HL-60 (cell line): ENCODE data around the gene MDP1.

Experiments used
- DNase-seq, 2 experiments: peaks; one replicate each; pipeline ENCODE4 v3.0.0-alpha.2; 2010 to 2020; ENCODE audit warnings: low read depth in 1 of 2, low spot score in 1 of 2
- H3K27ac ChIP-seq: fragments of 250-450 bp; sonication (Bioruptor Pico); replicated peaks from 2 replicates; pipeline ENCODE4 v1.5.1; 2020; ENCODE audit warnings: mild to moderate bottlenecking, moderate library complexity
- H3K27me3 ChIP-seq: fragments of 250-450 bp; sonication (Bioruptor Pico); 2 replicates; pipeline ENCODE4 v1.5.1; 2021; ENCODE audit warnings: mild to moderate bottlenecking, moderate library complexity; ENCODE audit not compliant: insufficient read depth, poor library complexity, severe bottlenecking
- H3K4me3 ChIP-seq: replicated peaks from 2 replicates; pipeline ENCODE4 v1.5.1; 2011; ENCODE audit warnings: mild to moderate bottlenecking, control low read depth, low read length; ENCODE audit not compliant: insufficient read depth
- GABPA ChIP-seq: IDR thresholded peaks from 2 replicates; pipeline ENCODE4 v1.6.1; 2012; ENCODE audit warnings: low read depth
- POLR2AphosphoS5 ChIP-seq: IDR thresholded peaks from 2 replicates; pipeline ENCODE4 v1.6.1; 2012; ENCODE audit warnings: low read depth
- REST ChIP-seq: IDR thresholded peaks from 2 replicates; pipeline ENCODE4 v1.6.1; 2012; ENCODE audit warnings: low read depth; ENCODE audit not compliant: insufficient replicate concordance
- SPI1 ChIP-seq: IDR thresholded peaks from 2 replicates; pipeline ENCODE4 v1.6.1; 2012; ENCODE audit warnings: low read depth, mild to moderate bottlenecking, borderline replicate concordance
- TF ChIP-seq, protein P1 (sequence below): IDR thresholded peaks from one replicate; pipeline ENCODE4 v1.5.1; 2011; ENCODE audit warnings: low read length, control low read depth, inconsistent platforms; ENCODE audit not compliant: insufficient read depth

Gene MDP1

DNA sequence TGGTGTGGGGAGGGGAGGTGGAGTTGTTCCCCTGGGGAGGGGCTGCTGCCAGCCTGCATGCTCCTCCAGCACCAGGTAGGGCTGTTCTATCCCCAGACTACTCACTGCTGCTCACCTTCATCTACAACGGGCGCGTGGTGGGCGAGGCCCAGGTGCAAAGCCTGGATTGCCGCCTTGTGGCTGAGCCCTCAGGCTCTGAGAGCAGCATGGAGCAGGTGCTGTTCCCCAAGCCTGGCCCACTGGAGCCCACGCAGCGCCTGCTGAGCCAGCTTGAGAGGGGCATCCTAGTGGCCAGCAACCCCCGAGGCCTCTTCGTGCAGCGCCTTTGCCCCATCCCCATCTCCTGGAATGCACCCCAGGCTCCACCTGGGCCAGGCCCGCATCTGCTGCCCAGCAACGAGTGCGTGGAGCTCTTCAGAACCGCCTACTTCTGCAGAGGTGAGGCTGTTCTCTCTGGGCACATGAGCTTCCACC, 51.3 kb downstream of the MDP1 start:
- Histone ChIP-seq H3K27ac (no peak overlapping the region), H3K4me3 (no peak overlapping the region), H3K27me3 (no peaks in the 10 kb centered on the region)
- TF ChIP-seq POLR2AphosphoS5 (no peak), REST (no peak), GABPA (no peak), SPI1 (no peak)
- TF ChIP-seq, protein P1, sequence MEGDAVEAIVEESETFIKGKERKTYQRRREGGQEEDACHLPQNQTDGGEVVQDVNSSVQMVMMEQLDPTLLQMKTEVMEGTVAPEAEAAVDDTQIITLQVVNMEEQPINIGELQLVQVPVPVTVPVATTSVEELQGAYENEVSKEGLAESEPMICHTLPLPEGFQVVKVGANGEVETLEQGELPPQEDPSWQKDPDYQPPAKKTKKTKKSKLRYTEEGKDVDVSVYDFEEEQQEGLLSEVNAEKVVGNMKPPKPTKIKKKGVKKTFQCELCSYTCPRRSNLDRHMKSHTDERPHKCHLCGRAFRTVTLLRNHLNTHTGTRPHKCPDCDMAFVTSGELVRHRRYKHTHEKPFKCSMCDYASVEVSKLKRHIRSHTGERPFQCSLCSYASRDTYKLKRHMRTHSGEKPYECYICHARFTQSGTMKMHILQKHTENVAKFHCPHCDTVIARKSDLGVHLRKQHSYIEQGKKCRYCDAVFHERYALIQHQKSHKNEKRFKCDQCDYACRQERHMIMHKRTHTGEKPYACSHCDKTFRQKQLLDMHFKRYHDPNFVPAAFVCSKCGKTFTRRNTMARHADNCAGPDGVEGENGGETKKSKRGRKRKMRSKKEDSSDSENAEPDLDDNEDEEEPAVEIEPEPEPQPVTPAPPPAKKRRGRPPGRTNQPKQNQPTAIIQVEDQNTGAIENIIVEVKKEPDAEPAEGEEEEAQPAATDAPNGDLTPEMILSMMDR, result no peak
- DNase-seq, result no peak
